Left ventricle myocardium inferior (tissue), 1 donor: ENCODE data around the gene GSAP. TPM values are rescaled to one million over a fixed set of nuclear protein-coding genes. Genes with fewer than 3 reads are reported as not detected.

Source experiments
- DNase-seq: peaks from one replicate; pipeline ENCODE4 v3.0.0-alpha.2; 2020
- H3K27ac ChIP-seq: fragments of 200-600 bp; replicated peaks from 2 replicates; pipeline ENCODE4 v1.8.0; 2021
- H3K27me3 ChIP-seq: fragments of 200-600 bp; 2 replicates; pipeline ENCODE4 v1.8.0; 2021; ENCODE audit warnings: low read depth
- H3K36me3 ChIP-seq: fragments of 200-600 bp; 2 replicates; pipeline ENCODE4 v1.8.0; 2021
- H3K4me1 ChIP-seq: fragments of 200-600 bp; 2 replicates; pipeline ENCODE4 v1.8.0; 2021
- H3K4me3 ChIP-seq: fragments of 200-600 bp; 2 replicates; pipeline ENCODE4 v1.8.0; 2021; ENCODE audit warnings: mild to moderate bottlenecking, moderate library complexity
- H3K9me3 ChIP-seq: fragments of 200-600 bp; replicated peaks from 2 replicates; pipeline ENCODE4 v1.8.0; 2021
- intact Hi-C: fragments of 100-400 bp; cut with micrococcal nuclease; formaldehyde crosslinking; loops from one replicate; pipeline ENCODE4 v1.11.0; 2022
- total RNA-seq: library from RNA; stranded (reverse); fragmentation: NEBNext Ultra II Directional; extraction: Animal tissue kit (Norgen Biotek cat#: 25700); gene quantifications from one replicate; pipeline ENCODE4 v1.2.1, GENCODE V29; 2021
- TF ChIP-seq, protein P1 (sequence below): fragments of 200-600 bp; IDR thresholded peaks from 2 replicates; pipeline ENCODE4 v1.8.0; 2021; ENCODE audit warnings: antibody characterized with exemption, mild to moderate bottlenecking, borderline replicate concordance
- donor health status: DM: no; HTN: yes; CAD: no; lungs with severe emphysema.

The GSAP gene
- total RNA-seq, 1 donor from 2014 or later, result 7.2 TPM

DNA sequence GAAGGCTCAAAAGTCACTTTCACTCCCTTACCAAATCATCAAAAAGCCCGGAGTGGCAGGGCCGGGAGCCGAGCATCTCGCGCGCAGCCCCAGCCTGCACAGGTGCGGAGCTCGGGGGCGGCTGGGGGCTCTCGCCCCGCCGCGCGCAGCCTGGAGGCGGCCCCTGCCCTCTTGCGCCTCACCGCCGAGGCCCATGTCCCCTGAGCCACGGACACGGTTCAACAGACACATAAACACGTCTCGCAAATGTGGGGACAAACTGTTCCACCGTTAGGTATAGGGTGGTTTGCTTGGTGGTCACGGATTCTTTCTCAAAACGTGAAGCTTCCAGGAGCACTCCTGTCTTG lies 700 bp downstream of the GSAP start:
- no peaks in the 10 kb centered on the region for H3K36me3 ChIP-seq
- H3K27ac ChIP-seq, result peak overlapping the region; percentile 91
- H3K9me3 ChIP-seq, result no peaks in the 10 kb centered on the region
- DNase-seq, result no peak
- H3K27me3 ChIP-seq, result no peaks in the 10 kb centered on the region
- peak overlapping the region; percentile 93 for H3K4me3 ChIP-seq
- intact Hi-C loops, result no loop called here
- H3K4me1 ChIP-seq, result peaks cover 30% of the 10 kb centered on the region
- TF ChIP-seq, protein P1, sequence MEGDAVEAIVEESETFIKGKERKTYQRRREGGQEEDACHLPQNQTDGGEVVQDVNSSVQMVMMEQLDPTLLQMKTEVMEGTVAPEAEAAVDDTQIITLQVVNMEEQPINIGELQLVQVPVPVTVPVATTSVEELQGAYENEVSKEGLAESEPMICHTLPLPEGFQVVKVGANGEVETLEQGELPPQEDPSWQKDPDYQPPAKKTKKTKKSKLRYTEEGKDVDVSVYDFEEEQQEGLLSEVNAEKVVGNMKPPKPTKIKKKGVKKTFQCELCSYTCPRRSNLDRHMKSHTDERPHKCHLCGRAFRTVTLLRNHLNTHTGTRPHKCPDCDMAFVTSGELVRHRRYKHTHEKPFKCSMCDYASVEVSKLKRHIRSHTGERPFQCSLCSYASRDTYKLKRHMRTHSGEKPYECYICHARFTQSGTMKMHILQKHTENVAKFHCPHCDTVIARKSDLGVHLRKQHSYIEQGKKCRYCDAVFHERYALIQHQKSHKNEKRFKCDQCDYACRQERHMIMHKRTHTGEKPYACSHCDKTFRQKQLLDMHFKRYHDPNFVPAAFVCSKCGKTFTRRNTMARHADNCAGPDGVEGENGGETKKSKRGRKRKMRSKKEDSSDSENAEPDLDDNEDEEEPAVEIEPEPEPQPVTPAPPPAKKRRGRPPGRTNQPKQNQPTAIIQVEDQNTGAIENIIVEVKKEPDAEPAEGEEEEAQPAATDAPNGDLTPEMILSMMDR, result no peak

DNA sequence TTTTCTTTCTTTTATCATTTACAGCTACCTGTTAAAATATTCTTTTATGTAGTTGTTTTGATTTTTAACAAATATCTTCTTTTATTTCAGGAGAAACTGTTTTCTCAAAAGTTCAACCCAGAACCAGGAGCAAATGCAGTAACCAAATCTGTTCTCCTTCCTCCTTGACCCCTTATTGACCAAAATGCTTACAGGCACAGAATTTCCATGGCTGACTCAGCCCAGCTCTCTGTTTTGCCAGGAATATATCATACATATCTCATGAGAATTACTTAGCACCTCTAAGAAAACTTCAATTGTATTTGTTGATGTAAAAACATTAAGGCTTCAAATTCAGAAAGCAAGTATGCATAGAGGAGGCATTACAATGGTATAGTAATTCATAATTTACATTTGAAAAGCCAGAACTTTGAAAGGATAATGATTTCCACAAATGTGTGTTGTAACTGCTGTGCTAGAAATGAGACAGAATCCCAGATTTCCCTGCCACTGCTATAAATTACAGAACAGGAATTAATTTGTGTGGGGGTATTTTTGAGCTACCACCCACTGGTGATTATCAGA lies 2.2 kb downstream of the GSAP start:
- H3K27ac ChIP-seq, result no peak overlapping the region
- no peaks in the 10 kb centered on the region for H3K27me3 ChIP-seq
- intact Hi-C loops, result no loop called here
- peaks cover 30% of the 10 kb centered on the region for H3K4me1 ChIP-seq
- no peak overlapping the region for H3K4me3 ChIP-seq
- no peak for DNase-seq
- no peaks in the 10 kb centered on the region for H3K36me3 ChIP-seq
- TF ChIP-seq, protein P1, result no peak
- H3K9me3 ChIP-seq, result no peaks in the 10 kb centered on the region

DNA sequence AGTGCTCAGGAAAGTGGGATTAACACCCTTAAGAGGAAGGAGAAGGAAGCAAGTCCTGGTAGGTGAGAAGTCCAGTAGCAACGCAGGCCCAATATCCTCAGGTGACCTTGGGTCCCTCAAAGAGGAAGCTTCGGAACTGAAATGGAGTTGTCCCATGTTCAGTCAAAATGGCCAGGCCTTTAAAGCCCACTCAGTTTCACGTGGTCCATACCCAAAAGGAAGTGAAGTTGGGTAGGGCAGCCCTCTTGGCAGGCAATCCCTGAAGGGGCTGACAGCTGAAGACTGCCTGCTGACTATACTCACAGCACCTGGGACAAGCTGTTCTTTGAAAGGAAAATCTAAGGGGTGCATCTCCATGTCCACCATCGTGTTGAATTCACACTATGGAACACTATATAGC lies 3.0 kb downstream of the GSAP start:
- TF ChIP-seq, protein P1, result no peak
- H3K27ac ChIP-seq, result no peak overlapping the region
- intact Hi-C loops, result no loop called here
- H3K9me3 ChIP-seq, result no peaks in the 10 kb centered on the region
- no peaks in the 10 kb centered on the region for H3K27me3 ChIP-seq
- H3K36me3 ChIP-seq, result no peaks in the 10 kb centered on the region
- H3K4me1 ChIP-seq, result peaks cover 30% of the 10 kb centered on the region
- H3K4me3 ChIP-seq, result no peak overlapping the region
- no peak for DNase-seq

DNA sequence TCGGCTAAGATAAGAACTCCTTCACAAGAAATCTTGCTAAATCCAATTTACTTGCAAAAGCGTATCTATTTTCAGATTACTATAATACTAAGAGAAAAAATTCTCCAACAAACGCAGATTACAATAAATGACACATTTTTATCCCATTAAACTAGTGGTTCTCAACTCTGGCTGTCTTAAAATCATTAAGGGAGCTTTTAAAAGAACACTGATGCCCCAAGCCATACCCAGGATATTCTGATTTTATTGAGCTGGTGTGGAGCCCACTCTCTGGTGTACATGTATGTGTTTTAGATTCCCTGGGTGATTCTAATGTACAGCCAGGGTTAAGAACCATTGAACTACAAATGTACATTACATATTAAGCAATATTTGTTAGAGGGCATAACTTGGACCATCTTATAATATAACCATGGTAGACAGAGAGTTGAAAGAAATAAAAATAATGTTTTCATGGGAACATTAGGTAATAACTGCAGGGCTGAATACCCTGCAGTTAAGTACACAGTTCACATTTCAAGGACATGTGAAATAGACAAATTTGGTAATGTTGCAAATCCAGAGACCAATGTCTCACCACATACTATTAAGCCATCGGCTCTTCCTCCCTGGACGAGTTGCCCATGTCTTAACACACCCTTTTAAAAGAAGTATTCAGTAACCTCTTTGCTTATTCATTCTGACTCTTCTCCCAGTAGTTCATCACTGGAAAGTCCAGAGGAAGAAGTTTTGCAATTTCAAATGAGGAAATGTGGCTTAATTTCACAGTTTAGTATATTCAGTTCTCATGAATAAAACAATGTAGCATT lies 6.2 kb downstream of the GSAP start:
- Histone ChIP-seq H3K27ac (no peak overlapping the region), H3K9me3 (no peaks in the 10 kb centered on the region), H3K4me3 (no peak overlapping the region), H3K27me3 (no peaks in the 10 kb centered on the region), H3K4me1 (peaks cover 9% of the 10 kb centered on the region), H3K36me3 (no peaks in the 10 kb centered on the region)
- DNase-seq, result no peak
- TF ChIP-seq, protein P1, result no peak
- intact Hi-C loops, result no loop called here

DNA sequence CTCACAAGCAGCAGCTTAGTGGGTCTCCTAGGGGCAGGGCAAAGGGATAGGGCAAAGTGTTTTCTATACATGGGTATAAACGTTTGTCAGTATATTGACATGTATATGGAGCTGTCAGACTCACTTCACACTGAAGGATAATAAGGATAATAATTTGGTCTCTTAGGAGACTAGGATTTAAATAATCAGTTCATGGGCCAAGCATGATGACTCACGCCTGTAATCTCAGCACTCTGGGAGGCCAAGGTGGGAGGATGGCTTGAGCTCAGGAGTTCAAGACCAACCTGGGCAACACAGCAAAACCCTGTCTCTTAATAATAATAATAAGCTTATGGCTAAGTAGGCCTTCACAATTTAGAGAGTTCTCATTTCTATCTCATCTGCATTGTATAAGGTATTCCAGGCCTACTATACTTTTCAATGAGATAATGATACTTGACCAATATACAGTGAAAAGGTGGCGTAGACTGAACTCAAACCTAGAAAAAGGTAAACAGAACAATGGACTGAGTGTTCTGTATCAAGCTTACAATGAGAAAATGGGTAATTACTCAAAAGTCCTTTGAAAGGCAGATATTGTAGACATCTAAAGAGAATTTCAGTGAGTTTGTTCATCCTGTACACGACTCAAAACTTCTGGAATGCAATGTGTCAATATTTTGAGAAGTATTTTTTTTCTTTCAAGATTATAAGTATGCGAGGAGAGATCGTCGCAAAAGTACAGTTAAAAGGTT lies 7.0 kb downstream of the GSAP start:
- intact Hi-C loops, result no loop called here
- DNase-seq, result no peak
- Histone ChIP-seq H3K36me3 (no peaks in the 10 kb centered on the region), H3K27ac (no peak overlapping the region), H3K9me3 (no peaks in the 10 kb centered on the region), H3K27me3 (no peaks in the 10 kb centered on the region), H3K4me3 (no peak overlapping the region), H3K4me1 (peaks cover 3% of the 10 kb centered on the region)
- TF ChIP-seq, protein P1, result no peak
